ENCODE measurements around the gene CCDC68. TPM values are rescaled to one million over a fixed set of nuclear protein-coding genes. Genes with fewer than 3 reads are reported as not detected.

Gene CCDC68
- polyA plus RNA-seq, 2 of the 4 experiments (the other 2 are of a cell fraction): 3.1 to 12.4 TPM

DNA sequence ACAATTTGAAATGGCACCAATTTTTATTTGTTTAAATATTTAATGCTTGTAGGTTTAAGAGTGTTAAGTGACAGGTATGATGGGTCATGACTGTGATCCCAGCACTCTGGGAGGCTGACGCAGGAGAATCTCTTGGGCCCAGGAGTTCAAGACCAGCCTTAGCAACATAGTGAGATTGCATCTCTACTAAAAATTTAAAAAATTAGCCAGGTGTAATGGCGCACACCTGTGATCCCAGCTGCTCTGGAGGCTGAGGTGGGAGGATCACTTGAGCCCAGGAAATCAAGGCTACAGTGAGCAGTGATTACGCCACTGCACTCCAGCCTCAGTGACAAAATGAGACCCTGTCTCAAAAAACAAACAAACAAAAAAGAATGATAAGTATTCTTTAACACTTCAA lies 43.0 kb upstream of the CCDC68 start:
- Histone ChIP-seq H3K9me3 (no peaks in the 10 kb centered on the region), H3K4me3 (no peak overlapping the region), H3K27ac (no peak overlapping the region), H3K4me2 (peak overlapping the region; percentile 43; the same call in 1 of the 3 replicates), H3K4me1 (peaks cover 8% of the 10 kb centered on the region; the same call in 1 of the 3 replicates)
- WGBS (ENCODE audit: missing lambda C conversion rate): 80% methylated on average over 3 of the region's 3 CpGs
- no peak for TF ChIP-seq MAZ (IDR thresholded peaks at IDR 0.05; ENCODE audit: borderline replicate concordance, low read depth, low read length)
- TF ChIP-seq, protein P1, sequence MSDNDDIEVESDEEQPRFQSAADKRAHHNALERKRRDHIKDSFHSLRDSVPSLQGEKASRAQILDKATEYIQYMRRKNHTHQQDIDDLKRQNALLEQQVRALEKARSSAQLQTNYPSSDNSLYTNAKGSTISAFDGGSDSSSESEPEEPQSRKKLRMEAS (IDR thresholded peaks at IDR 0.05): no peak
- DNase-seq (ENCODE audit: low read depth in 1 of 2, low spot score in 1 of 2) (no peak), ATAC-seq (no peak), FAIRE-seq (no peak)
- ChIA-PET POLR2A (no interaction called here), CTCF (interaction anchor here (1.2 kb wide), 1 partner anchor 323 kb away, joined by 3 read pairs; no protein-coding TSS in a partner anchor)

DNA sequence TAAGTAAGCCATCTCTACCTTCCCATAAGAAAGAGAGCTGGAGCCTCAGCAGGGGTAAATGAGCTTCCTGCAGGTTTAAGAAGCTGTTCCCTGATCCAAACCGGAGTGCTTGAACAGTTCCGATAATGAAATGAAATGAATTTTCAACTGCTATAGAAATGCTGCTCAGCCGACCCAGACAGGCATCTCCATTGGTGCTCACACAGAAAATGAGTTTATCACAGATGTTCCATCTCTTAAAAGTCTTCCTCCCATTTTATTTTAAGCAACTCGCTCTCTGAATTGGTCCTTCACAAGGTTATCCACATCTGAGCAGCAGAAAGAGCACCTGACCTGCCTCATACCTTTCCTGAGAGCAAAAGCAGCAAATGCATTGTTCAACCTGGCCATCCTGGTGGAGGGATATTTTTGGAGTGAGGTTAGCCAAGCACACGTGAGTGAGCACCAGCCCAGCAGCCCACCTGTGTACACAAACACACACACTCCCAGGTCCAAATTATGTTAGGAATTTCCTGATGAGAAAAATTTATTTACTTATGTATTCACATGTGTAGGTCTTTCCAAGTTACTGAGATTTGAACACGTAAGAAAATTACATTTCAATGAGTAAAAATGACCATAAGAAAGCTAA lies 42.2 kb upstream of the CCDC68 start:
- peak in 1 of 2 experiments; percentile 13 for DNase-seq (ENCODE audit: low read depth in 1 of 2, low spot score in 1 of 2)
- TF ChIP-seq KDM5A (IDR thresholded peaks at IDR 0.05) (no peak), HOXA7 (CRISPR knock-in tag; IDR thresholded peaks at IDR 0.05) (no peak), EHMT2 (IDR thresholded peaks at IDR 0.05; ENCODE audit: low read depth) (no peak), RARB (CRISPR knock-in tag; IDR thresholded peaks at IDR 0.05) (no peak), RCOR1 (IDR thresholded peaks at IDR 0.05; ENCODE audit: low read depth, low read length) (no peak), SREBF2 (IDR thresholded peaks at IDR 0.05) (no peak), POLR2A (IDR thresholded peaks at IDR 0.05; ENCODE audit: low read length) (no peak), HOXB13 (CRISPR knock-in tag; IDR thresholded peaks at IDR 0.05; ENCODE audit: low read depth) (no peak), MYC (IDR thresholded peaks at IDR 0.05; ENCODE audit: borderline replicate concordance, low read length) (no peak), SMC3 (IDR thresholded peaks at IDR 0.05) (no peak), TFCP2L1 (CRISPR knock-in tag; IDR thresholded peaks at IDR 0.05) (no peak)
- TF ChIP-seq, protein P2, sequence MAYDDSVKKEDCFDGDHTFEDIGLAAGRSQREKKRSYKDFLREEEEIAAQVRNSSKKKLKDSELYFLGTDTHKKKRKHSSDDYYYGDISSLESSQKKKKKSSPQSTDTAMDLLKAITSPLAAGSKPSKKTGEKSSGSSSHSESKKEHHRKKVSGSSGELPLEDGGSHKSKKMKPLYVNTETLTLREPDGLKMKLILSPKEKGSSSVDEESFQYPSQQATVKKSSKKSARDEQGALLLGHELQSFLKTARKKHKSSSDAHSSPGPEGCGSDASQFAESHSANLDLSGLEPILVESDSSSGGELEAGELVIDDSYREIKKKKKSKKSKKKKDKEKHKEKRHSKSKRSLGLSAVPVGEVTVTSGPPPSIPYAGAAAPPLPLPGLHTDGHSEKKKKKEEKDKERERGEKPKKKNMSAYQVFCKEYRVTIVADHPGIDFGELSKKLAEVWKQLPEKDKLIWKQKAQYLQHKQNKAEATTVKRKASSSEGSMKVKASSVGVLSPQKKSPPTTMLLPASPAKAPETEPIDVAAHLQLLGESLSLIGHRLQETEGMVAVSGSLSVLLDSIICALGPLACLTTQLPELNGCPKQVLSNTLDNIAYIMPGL (CRISPR knock-in tag; IDR thresholded peaks at IDR 0.05; ENCODE audit: borderline replicate concordance): no peak
- TF ChIP-seq, protein P1 (IDR thresholded peaks at IDR 0.05): no peak
- Histone ChIP-seq H3K4me2 (peak overlapping the region; percentile 43; the same call in 2 of the 3 replicates), H3K27ac (no peak overlapping the region), H3K9me3 (no peaks in the 10 kb centered on the region), H3K4me3 (no peak overlapping the region), H3K4me1 (peaks cover 8% of the 10 kb centered on the region; the same call in 1 of the 3 replicates)
- ChIA-PET CTCF (interaction anchor here (1.2 kb wide), 1 partner anchor 322 kb away, joined by 3 read pairs; no protein-coding TSS in a partner anchor), POLR2A (no interaction called here)
- no peak for FAIRE-seq
- WGBS (ENCODE audit: missing lambda C conversion rate): 51% methylated on average over 6 of the region's 6 CpGs
- ATAC-seq: no peak

DNA sequence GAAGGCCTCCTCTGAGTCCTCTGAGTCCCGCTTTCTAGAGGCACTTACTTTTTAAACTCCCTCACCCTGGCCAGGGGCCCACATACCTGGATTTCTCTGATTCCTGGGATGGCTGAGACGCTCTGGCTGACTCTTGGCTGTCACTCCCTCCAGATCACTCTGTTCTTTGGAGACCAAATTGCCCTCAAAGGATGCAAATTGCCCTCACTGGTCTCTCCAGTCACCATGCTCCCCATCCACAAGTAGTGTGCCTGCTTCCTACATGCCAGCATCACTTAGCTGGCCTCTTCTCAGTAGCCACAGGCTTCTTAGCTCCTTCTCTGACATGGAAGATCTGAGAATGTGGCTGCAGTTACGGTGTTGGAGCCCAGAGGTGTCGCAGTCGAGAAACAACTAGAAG lies 41.3 kb upstream of the CCDC68 start:
- Histone ChIP-seq H3K4me1 (peaks cover 8% of the 10 kb centered on the region; the same call in 1 of the 3 replicates), H3K4me3 (no peak overlapping the region), H3K27ac (no peak overlapping the region), H3K4me2 (no peak overlapping the region), H3K9me3 (no peaks in the 10 kb centered on the region)
- WGBS (ENCODE audit: missing lambda C conversion rate): 78% methylated on average over 5 of the region's 5 CpGs
- CTCF ChIA-PET: no interaction called here
- TF ChIP-seq CEBPB (IDR thresholded peaks at IDR 0.05): no peak
- ATAC-seq (no peak), DNase-seq (ENCODE audit: low read depth in 1 of 2, low spot score in 1 of 2) (no peak), FAIRE-seq (no peak)
- POLR2A ChIA-PET: no interaction called here

DNA sequence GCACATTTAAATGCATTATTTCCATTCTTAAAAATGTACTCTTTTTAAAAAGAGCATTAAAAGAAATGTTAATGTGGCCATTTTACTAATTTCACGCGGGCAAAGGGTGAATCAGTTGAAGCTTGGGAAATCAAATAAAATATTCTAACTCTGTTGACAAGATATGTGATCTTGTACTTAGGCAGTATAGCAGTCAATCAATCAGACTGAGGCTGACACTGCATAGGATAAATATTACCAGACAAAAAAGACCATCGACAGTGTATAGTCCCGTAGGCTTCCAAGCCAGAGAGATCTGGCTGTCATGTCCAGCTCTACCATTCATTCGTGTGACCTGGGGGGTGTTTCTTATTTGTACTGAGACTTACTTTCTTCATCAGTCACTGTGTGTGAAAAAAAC lies 39.8 kb upstream of the CCDC68 start:
- ChIA-PET POLR2A (no interaction called here), CTCF (no interaction called here)
- no peak overlapping the region for H3K27ac ChIP-seq
- no peaks in the 10 kb centered on the region for H3K9me3 ChIP-seq
- no peak overlapping the region for H3K4me3 ChIP-seq
- H3K4me2 ChIP-seq: no peak overlapping the region
- FAIRE-seq (no peak), ATAC-seq (no peak), DNase-seq (ENCODE audit: low read depth in 1 of 2, low spot score in 1 of 2) (no peak)
- peaks cover 8% of the 10 kb centered on the region; the same call in 1 of the 3 replicates for H3K4me1 ChIP-seq
- WGBS (ENCODE audit: missing lambda C conversion rate): 82% methylated on average over 5 of the region's 5 CpGs
- TF ChIP-seq ZC3H11A (IDR thresholded peaks at IDR 0.05) (no peak), RFX5 (IDR thresholded peaks at IDR 0.05) (no peak), FOXS1 (CRISPR knock-in tag; IDR thresholded peaks at IDR 0.05) (no peak), MAFK (IDR thresholded peaks at IDR 0.05; ENCODE audit: partially characterized antibody) (no peak), KDM5A (IDR thresholded peaks at IDR 0.05) (no peak), PHF8 (IDR thresholded peaks at IDR 0.05; ENCODE audit: borderline replicate concordance, low read depth) (no peak), KDM1A (IDR thresholded peaks at IDR 0.05; ENCODE audit: low read depth) (no peak), HDAC2 (IDR thresholded peaks at IDR 0.05) (no peak), CBX2 (IDR thresholded peaks at IDR 0.05; ENCODE audit: borderline replicate concordance, low read depth) (no peak), FOSL2 (IDR thresholded peaks at IDR 0.05) (no peak), FOSL2 (CRISPR knock-in tag; IDR thresholded peaks at IDR 0.05) (no peak), ZSCAN20 (CRISPR knock-in tag; IDR thresholded peaks at IDR 0.05) (no peak), EHMT2 (IDR thresholded peaks at IDR 0.05; ENCODE audit: low read depth) (no peak), CHD4 (IDR thresholded peaks at IDR 0.05; ENCODE audit: borderline replicate concordance) (no peak)
- TF ChIP-seq, protein P3, sequence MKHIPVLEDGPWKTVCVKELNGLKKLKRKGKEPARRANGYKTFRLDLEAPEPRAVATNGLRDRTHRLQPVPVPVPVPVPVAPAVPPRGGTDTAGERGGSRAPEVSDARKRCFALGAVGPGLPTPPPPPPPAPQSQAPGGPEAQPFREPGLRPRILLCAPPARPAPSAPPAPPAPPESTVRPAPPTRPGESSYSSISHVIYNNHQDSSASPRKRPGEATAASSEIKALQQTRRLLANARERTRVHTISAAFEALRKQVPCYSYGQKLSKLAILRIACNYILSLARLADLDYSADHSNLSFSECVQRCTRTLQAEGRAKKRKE (CRISPR knock-in tag; IDR thresholded peaks at IDR 0.05; ENCODE audit: low read depth): no peak
- TF ChIP-seq, protein P4, sequence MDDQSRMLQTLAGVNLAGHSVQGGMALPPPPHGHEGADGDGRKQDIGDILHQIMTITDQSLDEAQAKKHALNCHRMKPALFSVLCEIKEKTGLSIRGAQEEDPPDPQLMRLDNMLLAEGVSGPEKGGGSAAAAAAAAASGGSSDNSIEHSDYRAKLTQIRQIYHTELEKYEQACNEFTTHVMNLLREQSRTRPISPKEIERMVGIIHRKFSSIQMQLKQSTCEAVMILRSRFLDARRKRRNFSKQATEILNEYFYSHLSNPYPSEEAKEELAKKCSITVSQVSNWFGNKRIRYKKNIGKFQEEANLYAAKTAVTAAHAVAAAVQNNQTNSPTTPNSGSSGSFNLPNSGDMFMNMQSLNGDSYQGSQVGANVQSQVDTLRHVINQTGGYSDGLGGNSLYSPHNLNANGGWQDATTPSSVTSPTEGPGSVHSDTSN (IDR thresholded peaks at IDR 0.05): no peak

All from A549 (cell line).